Measurements from ENCODE around the gene DNAAF6.
A peak's percentile ranks its signal among the peaks of the same experiment; 100 is the strongest.
"Not testable (repeated sequence)": the region's sequence is repeated elsewhere in the genome, so short reads cannot be mapped to it uniquely, and the experiment has no call there.

DNAAF6 gene

GRCh38 chrX:107205770-107206696, at the start of gene DNAAF6, which contains the start of gene NUP62CL:
Gene DNAAF6, plus strand, starts transcription at chrX:107206611. Its CDS starts 6,265 bp downstream, at chrX:107212876.
Gene NUP62CL, minus strand, starts transcription at chrX:107206433. Its CDS starts 31,287 bp downstream, at chrX:107175146.
- DNase-seq (ENCODE audit: low read depth), result peak; percentile 41

GRCh38 chrX:107157618-107158017, 48.8 kb upstream of the DNAAF6 start:
- not testable (repeated sequence) for DNase-seq (ENCODE audit: low read depth)

- no peak for DNase-seq (ENCODE audit: low read depth)
Observed at GRCh38 chrX:107167163-107167921, 39.1 kb upstream of the DNAAF6 start.

- DNase-seq (ENCODE audit: low read depth), result no peak
Observed at GRCh38 chrX:107168257-107168656, 38.2 kb upstream of the DNAAF6 start.

GRCh38 chrX:107168712-107169111, 37.7 kb upstream of the DNAAF6 start:
- no peak for DNase-seq (ENCODE audit: low read depth)

- DNase-seq (ENCODE audit: low read depth), result no peak
Observed at GRCh38 chrX:107171369-107172102, 34.9 kb upstream of the DNAAF6 start.

GRCh38 chrX:107197319-107197718, 9.1 kb upstream of the DNAAF6 start:
- DNase-seq (ENCODE audit: low read depth), result no peak

- DNase-seq (ENCODE audit: low read depth), result not testable (repeated sequence)
Observed at GRCh38 chrX:107198074-107198473, 8.3 kb upstream of the DNAAF6 start.

GRCh38 chrX:107199491-107199890, 6.9 kb upstream of the DNAAF6 start:
- DNase-seq (ENCODE audit: low read depth), result no peak

GRCh38 chrX:107204068-107204605, 2.3 kb upstream of the DNAAF6 start:
- DNase-seq (ENCODE audit: low read depth), result no peak

- DNase-seq (ENCODE audit: low read depth), result no peak
Observed at GRCh38 chrX:107206697-107207065, 270 bp downstream of the DNAAF6 start.

- no peak for DNase-seq (ENCODE audit: low read depth)
Observed at GRCh38 chrX:107207089-107207488, 678 bp downstream of the DNAAF6 start.

- DNase-seq (ENCODE audit: low read depth), result no peak
Observed at GRCh38 chrX:107207943-107208342, 1.5 kb downstream of the DNAAF6 start.

GRCh38 chrX:107213477-107213876, 7.1 kb downstream of the DNAAF6 start:
- no peak for DNase-seq (ENCODE audit: low read depth)

GRCh38 chrX:107226757-107227156, 20.3 kb downstream of the DNAAF6 start:
- DNase-seq (ENCODE audit: low read depth), result no peak

- DNase-seq (ENCODE audit: low read depth), result no peak
Observed at GRCh38 chrX:107227780-107228485, 21.5 kb downstream of the DNAAF6 start.

- DNase-seq (ENCODE audit: low read depth), result no peak
Observed at GRCh38 chrX:107228486-107228819, 22.0 kb downstream of the DNAAF6 start.

- DNase-seq (ENCODE audit: low read depth), result no peak
Observed at GRCh38 chrX:107272431-107272921, 66.1 kb downstream of the DNAAF6 start.

GRCh38 chrX:107273795-107274194, 67.4 kb downstream of the DNAAF6 start:
- no peak for DNase-seq (ENCODE audit: low read depth)

- no peak for DNase-seq (ENCODE audit: low read depth)
Observed at GRCh38 chrX:107288676-107289075, 82.3 kb downstream of the DNAAF6 start.

- no peak for DNase-seq (ENCODE audit: low read depth)
Observed at GRCh38 chrX:107290019-107290418, 83.6 kb downstream of the DNAAF6 start.
